HCT116 (cell line): ENCODE data around the gene ADAMTS3. TPM values are rescaled to one million over a fixed set of nuclear protein-coding genes. Genes with fewer than 3 reads are reported as not detected.

ENCODE experiments used
- ATAC-seq: fragments of 200-7000 bp; cut with Tn5 transposase; 2 replicates; pipeline ENCODE4 v1.9.1; 2020; ENCODE audit warnings: mild to moderate bottlenecking, moderate library complexity
- BruUV-seq: library from RNA; stranded (reverse); fragments of 400-500 nt; replicated peaks from 2 replicates; lab custom pipeline; 2021; lab: Mats Ljungman, UMichigan
- CTCF ChIA-PET: fragments of 300-600 bp; sonication (Branson Sonifier 250); formaldehyde crosslinking; loops from one replicate; lab custom pipeline; 2021; ENCODE audit warnings: antibody characterized with exemption; lab: Charles Lee
- POLR2A ChIA-PET: fragments of 300-600, 350-600 bp; sonication (Branson Sonifier 250); formaldehyde crosslinking; loops from one replicate; lab custom pipeline; 2021; ENCODE audit warnings: antibody characterized with exemption; lab: Charles Lee
- RAD21 ChIA-PET, 2 experiments: fragments of 300-600 bp; sonication (Branson Sonifier 250); formaldehyde crosslinking; loops; one replicate each; lab custom pipeline; 2023; ENCODE audit warnings: low total read pairs in 2 of 2; ENCODE audit not compliant: uncharacterized antibody in 2 of 2, unreplicated experiment in 2 of 2, low non-redundant PET in 1 of 2; lab: Charles Lee
- DNase-seq: peaks from one replicate; pipeline ENCODE4 v3.0.0-alpha.2; 2010; ENCODE audit warnings: low read depth, low spot score
- H2AFZ ChIP-seq: fragments of 200-600 bp; shearing (Covaris generic), sonication (generic); 2 replicates; pipeline ENCODE4 v1.6.1; 2017; ENCODE audit warnings: low read depth, mixed run types, mixed read lengths, antibody characterized with exemption, low read length; ENCODE audit not compliant: poor library complexity, severe bottlenecking
- H3K27ac ChIP-seq: 2 replicates; pipeline ENCODE4 v1.5.1; 2012; ENCODE audit warnings: low read depth, low read length
- H3K27me3 ChIP-seq: fragments of 200-600 bp; sonication (generic); 2 replicates; pipeline ENCODE4 v1.6.1; 2016; ENCODE audit warnings: mixed run types, low read length, mixed read lengths; ENCODE audit not compliant: insufficient read depth
- H3K36me3 ChIP-seq, 2 experiments: fragments of 200-500 bp in 1 of 2; fragments of 200-600 bp in 1 of 2; sonication (Bioruptor generic) in 1 of 2; sonication (generic) in 1 of 2; 2 replicates each; pipeline versions ENCODE4 v1.5.1 to v1.6.1; 2014 to 2016; ENCODE audit warnings: low read length in 2 of 2, inconsistent platforms in 1 of 2, mixed read lengths in 1 of 2, mixed run types in 1 of 2; ENCODE audit not compliant: insufficient read depth in 2 of 2, control insufficient read depth in 1 of 2
- H3K4me1 ChIP-seq, 2 experiments: fragments of 200-600 bp in 1 of 2; sonication (generic) in 1 of 2; 2 replicates each; pipeline versions ENCODE4 v1.5.1 to v1.6.1; 2012 to 2017; ENCODE audit warnings: low read length in 2 of 2, inconsistent platforms in 1 of 2, mild to moderate bottlenecking in 1 of 2, mixed read lengths in 1 of 2, mixed run types in 1 of 2, moderate library complexity in 1 of 2; ENCODE audit not compliant: insufficient read depth in 2 of 2, control insufficient read depth in 1 of 2
- H3K4me2 ChIP-seq: fragments of 200-600 bp; sonication (generic); 2 replicates; pipeline ENCODE4 v1.6.1; 2017; ENCODE audit warnings: mixed run types, low read length, mixed read lengths
- H3K4me3 ChIP-seq, 2 experiments: fragments of 200-600 bp in 1 of 2; sonication (generic) in 1 of 2; replicated peaks in 1 of 2; 2 replicates each; pipeline ENCODE4 v1.5.1; 2011 to 2016; ENCODE audit warnings: low read length in 2 of 2, control low read depth in 1 of 2, low read depth in 1 of 2, mild to moderate bottlenecking in 1 of 2, mixed read lengths in 1 of 2, mixed run types in 1 of 2
- H3K79me2 ChIP-seq: fragments of 200-600 bp; sonication (generic); 2 replicates; pipeline ENCODE4 v1.6.1; 2017; ENCODE audit warnings: mild to moderate bottlenecking, mixed run types, low read length, moderate library complexity, mixed read lengths; ENCODE audit not compliant: insufficient read depth
- H3K9ac ChIP-seq: fragments of 200-600 bp; sonication (generic); 2 replicates; pipeline ENCODE4 v1.6.1; 2016; ENCODE audit warnings: low read length, mixed read lengths
- H3K9me2 ChIP-seq: fragments of 200-600 bp; sonication (generic), shearing (Covaris generic); 2 replicates; pipeline ENCODE4 v1.6.1; 2017; ENCODE audit warnings: mixed run types, mild to moderate bottlenecking, moderate library complexity; ENCODE audit not compliant: insufficient read depth
- H3K9me3 ChIP-seq, 2 experiments: fragments of 200-500 bp in 1 of 2; fragments of 200-600 bp in 1 of 2; sonication (Bioruptor generic) in 1 of 2; sonication (generic) in 1 of 2; 2 replicates each; pipeline ENCODE4 v1.6.1; 2014 to 2017; ENCODE audit warnings: low read length in 2 of 2, mixed read lengths in 2 of 2, inconsistent platforms in 1 of 2, low read depth in 1 of 2, mild to moderate bottlenecking in 1 of 2, mixed run types in 1 of 2, moderate library complexity in 1 of 2; ENCODE audit not compliant: control insufficient read depth in 1 of 2, insufficient read depth in 1 of 2
- H4K20me1 ChIP-seq: fragments of 200-600 bp; sonication (generic), shearing (Covaris generic); 2 replicates; pipeline ENCODE4 v1.6.1; 2017; ENCODE audit warnings: mixed run types, mild to moderate bottlenecking, moderate library complexity; ENCODE audit not compliant: insufficient read depth
- ATF3 ChIP-seq: IDR thresholded peaks from 2 replicates; pipeline ENCODE4 v1.6.1; 2012
- CTCF ChIP-seq, 3 experiments: fragments of 200-600 bp in 1 of 3; sonication (generic) in 1 of 3; IDR thresholded peaks in 2 of 3; conservative IDR thresholded peaks in 1 of 3; 2 replicates each; pipeline ENCODE4 v1.5.1; 2012 to 2017; ENCODE audit warnings: low read depth in 2 of 3, low read length in 2 of 3, antibody characterized with exemption in 1 of 3, borderline replicate concordance in 1 of 3, control low read depth in 1 of 3, mild to moderate bottlenecking in 1 of 3, mixed read lengths in 1 of 3, mixed run types in 1 of 3, moderate library complexity in 1 of 3; ENCODE audit not compliant: insufficient read depth in 1 of 3
- EGR1 ChIP-seq: IDR thresholded peaks from 2 replicates; pipeline ENCODE4 v1.6.1; 2012; ENCODE audit warnings: low read depth
- ELF1 ChIP-seq: IDR thresholded peaks from 2 replicates; pipeline ENCODE4 v1.6.1; 2012; ENCODE audit warnings: low read depth, borderline replicate concordance
- EZH2 ChIP-seq: fragments of 200-600 bp; sonication (generic); IDR thresholded peaks from 2 replicates; pipeline ENCODE4 v1.6.1; 2017; ENCODE audit warnings: antibody characterized with exemption, mixed run types
- FOSL1 ChIP-seq: IDR thresholded peaks from 2 replicates; pipeline ENCODE4 v1.6.1; 2012; ENCODE audit warnings: low read depth
- MAX ChIP-seq: IDR thresholded peaks from 2 replicates; pipeline ENCODE4 v1.6.1; 2012
- POLR2AphosphoS5 ChIP-seq: IDR thresholded peaks from 2 replicates; pipeline ENCODE4 v1.6.1; 2011; ENCODE audit warnings: mild to moderate bottlenecking, low read depth, low read length, moderate library complexity
- RAD21 ChIP-seq: IDR thresholded peaks from 2 replicates; pipeline ENCODE4 v1.6.1; 2012; ENCODE audit warnings: low read depth, mild to moderate bottlenecking
- SIN3A ChIP-seq: IDR thresholded peaks from 2 replicates; pipeline ENCODE4 v1.6.1; 2012; ENCODE audit warnings: low read depth
- SRF ChIP-seq: IDR thresholded peaks from 2 replicates; pipeline ENCODE4 v1.6.1; 2012; ENCODE audit warnings: low read depth
- YY1 ChIP-seq: IDR thresholded peaks from 2 replicates; pipeline ENCODE4 v1.6.1; 2011; ENCODE audit warnings: low read length, low read depth, moderate library complexity, mild to moderate bottlenecking; ENCODE audit not compliant: insufficient replicate concordance; ENCODE audit errors: extremely low read depth
- ZBTB33 ChIP-seq: IDR thresholded peaks from 2 replicates; pipeline ENCODE4 v1.6.1; 2011; ENCODE audit warnings: mild to moderate bottlenecking, low read length, moderate library complexity; ENCODE audit not compliant: insufficient replicate concordance; ENCODE audit errors: extremely low read depth
- ZFX ChIP-seq: fragments of 450-650 bp; IDR thresholded peaks from 2 replicates; pipeline ENCODE4 v1.6.1; 2017
- ZNF274 ChIP-seq: fragments of 200-500 bp; sonication (Bioruptor generic); IDR thresholded peaks from 2 replicates; pipeline ENCODE4 v1.6.1; 2014; ENCODE audit warnings: mild to moderate bottlenecking, low read depth, low read length, inconsistent platforms
- intact Hi-C: fragments of 100-400 bp; cut with micrococcal nuclease; formaldehyde crosslinking; loops from 2 replicates; pipeline ENCODE4 v1.10.0; 2022
- total RNA-seq: library from RNA; stranded (reverse); gene quantifications from one replicate; pipeline ENCODE4 v1.2.1, GENCODE V29; 2021; ENCODE audit not compliant: unreplicated experiment

Gene ADAMTS3
- total RNA-seq, 1 experiment from 2014 or later: not detected

- no peak for TF ChIP-seq POLR2AphosphoS5
- TF ChIP-seq RAD21: no peak
- no peak for TF ChIP-seq SIN3A
- TF ChIP-seq ZFX: no peak
These were observed 138.0 kb downstream of the ADAMTS3 start (continued) for GRCh38 chr4:72430988-72431387.

GRCh38 chr4:72430050-72430449 lies 139.0 kb downstream of the ADAMTS3 start:
- BruUV-seq: no TSS peak
- Histone ChIP-seq H3K9me2 (no peaks in the 10 kb centered on the region), H3K79me2 (no peaks in the 10 kb centered on the region), H3K9me3 (no peaks in the 10 kb centered on the region; a peak in 2 of 4 replicates), H3K27ac (no peak overlapping the region), H3K9ac (no peak overlapping the region), H3K4me1 (no peaks in the 10 kb centered on the region), H2AFZ (no peak overlapping the region), H3K27me3 (no peaks in the 10 kb centered on the region), H4K20me1 (no peaks in the 10 kb centered on the region), H3K36me3 (no peaks in the 10 kb centered on the region), H3K4me3 (no peak overlapping the region), H3K4me2 (no peak overlapping the region)
- intact Hi-C loops: no loop called here
- TF ChIP-seq FOSL1 (no peak), SRF (no peak), EGR1 (no peak), YY1 (no peak), MAX (no peak)
- CTCF ChIA-PET: no interaction called here
- no peak for ATAC-seq
- DNase-seq: no peak
- POLR2A ChIA-PET: no interaction called here
- RAD21 ChIA-PET: no interaction called here

GRCh38 chr4:72429397-72429889 lies 139.6 kb downstream of the ADAMTS3 start:
- no peak for DNase-seq
- Histone ChIP-seq H3K79me2 (no peaks in the 10 kb centered on the region), H3K27ac (no peak overlapping the region), H3K9ac (no peak overlapping the region), H3K9me2 (no peaks in the 10 kb centered on the region), H4K20me1 (no peaks in the 10 kb centered on the region), H3K9me3 (no peaks in the 10 kb centered on the region; a peak in 2 of 4 replicates), H3K4me2 (no peak overlapping the region), H3K4me3 (no peak overlapping the region), H2AFZ (no peak overlapping the region), H3K27me3 (no peaks in the 10 kb centered on the region), H3K36me3 (no peaks in the 10 kb centered on the region), H3K4me1 (no peaks in the 10 kb centered on the region)
- ChIA-PET RAD21 (no interaction called here), POLR2A (no interaction called here), CTCF (no interaction called here)
- ATAC-seq: no peak
- no TSS peak for BruUV-seq
- intact Hi-C loops: no loop called here
- TF ChIP-seq FOSL1: no peak
- TF ChIP-seq YY1: no peak
- TF ChIP-seq ZNF274: no peak
- TF ChIP-seq SRF: no peak
- no peak for TF ChIP-seq EZH2
- TF ChIP-seq MAX: no peak
- no peak for TF ChIP-seq ATF3
- TF ChIP-seq ZFX: no peak
- no peak for TF ChIP-seq ZBTB33
- TF ChIP-seq ELF1: no peak
- TF ChIP-seq CTCF (IDR thresholded peaks at IDR 0.05 in 2 of 3, conservative IDR thresholded peaks at IDR 0.05 in 1 of 3; ENCODE audit: borderline replicate concordance in 1 of 3, insufficient read depth in 1 of 3, low read depth in 2 of 3, low read length in 2 of 3): no peak
